NCI-H510A treated with DMSO at 0.1 percent for 48 hours (cell line): ENCODE measurements around the gene MYMK.

ENCODE experiments used
- DNase-seq: peaks from one replicate; lab custom pipeline; 2025; lab: John Stamatoyannopoulos, UW

MYMK gene

GRCh38 chr9:133485531-133486260, 39.1 kb downstream of the MYMK start:
- no peak for DNase-seq

GRCh38 chr9:133484671-133485437, 39.9 kb downstream of the MYMK start:
- no peak for DNase-seq

GRCh38 chr9:133483611-133484010, 41.1 kb downstream of the MYMK start:
- no peak for DNase-seq

- DNase-seq: peak; percentile 87
These were observed 45.7 kb downstream of the MYMK start, which contains the start of gene SLC2A6 for GRCh38 chr9:133478851-133479711. Gene SLC2A6, minus strand, starts transcription at chr9:133479099. Its CDS starts 40 bp downstream, at chr9:133479059.

GRCh38 chr9:133477992-133478850, 46.5 kb downstream of the MYMK start:
- no peak for DNase-seq

GRCh38 chr9:133477461-133477860, 47.3 kb downstream of the MYMK start:
- DNase-seq: no peak

GRCh38 chr9:133476941-133477340, 47.8 kb downstream of the MYMK start:
- no peak for DNase-seq

- DNase-seq: no peak
These were observed 48.5 kb downstream of the MYMK start for GRCh38 chr9:133476036-133476931.

- no peak for DNase-seq
These were observed 49.3 kb downstream of the MYMK start for GRCh38 chr9:133475292-133476012.

GRCh38 chr9:133474853-133475252, 49.9 kb downstream of the MYMK start:
- DNase-seq: no peak

- no peak for DNase-seq
These were observed 50.5 kb downstream of the MYMK start for GRCh38 chr9:133474215-133474614.

GRCh38 chr9:133473743-133474142, 51.0 kb downstream of the MYMK start:
- no peak for DNase-seq

- DNase-seq: no peak
These were observed 51.9 kb downstream of the MYMK start for GRCh38 chr9:133472753-133473378.

- DNase-seq: no peak
These were observed 52.5 kb downstream of the MYMK start for GRCh38 chr9:133472277-133472645.

- DNase-seq: no peak
These were observed 53.0 kb downstream of the MYMK start for GRCh38 chr9:133471551-133472276.

- DNase-seq: no peak
These were observed 53.8 kb downstream of the MYMK start for GRCh38 chr9:133470988-133471387.

GRCh38 chr9:133470427-133470924, 54.3 kb downstream of the MYMK start:
- no peak for DNase-seq

GRCh38 chr9:133468777-133469421, 55.9 kb downstream of the MYMK start:
- no peak for DNase-seq
